Rectal smooth muscle tissue (tissue), 1 donor: ENCODE data around the gene TSPAN6.

ENCODE experiments used
- H3K27ac ChIP-seq: one replicate; pipeline ENCODE4 v1.7.0; 2013; ENCODE audit warnings: low read depth, low read length, inconsistent platforms
- H3K27me3 ChIP-seq: one replicate; pipeline ENCODE4 v1.7.0; 2013; ENCODE audit warnings: low read length; ENCODE audit not compliant: control insufficient read depth, insufficient read depth
- H3K36me3 ChIP-seq: one replicate; pipeline ENCODE4 v1.7.0; 2013; ENCODE audit warnings: low read length; ENCODE audit not compliant: control insufficient read depth, insufficient read depth
- H3K4me1 ChIP-seq: one replicate; pipeline ENCODE4 v1.7.0; 2013; ENCODE audit warnings: low read length; ENCODE audit not compliant: control insufficient read depth, insufficient read depth
- H3K4me3 ChIP-seq: one replicate; pipeline ENCODE4 v1.7.0; 2013; ENCODE audit warnings: low read length
- H3K9ac ChIP-seq: one replicate; pipeline ENCODE4 v1.7.0; 2013; ENCODE audit warnings: low read length

Gene TSPAN6

GRCh38 chrX:100599456-100599855 lies 37.1 kb downstream of the TSPAN6 start:
- Histone ChIP-seq H3K4me3 (no peak overlapping the region), H3K36me3 (no peaks in the 10 kb centered on the region), H3K27ac (no peak overlapping the region), H3K9ac (no peak overlapping the region), H3K4me1 (peaks cover 3% of the 10 kb centered on the region), H3K27me3 (no peaks in the 10 kb centered on the region)

GRCh38 chrX:100596601-100597000 lies 40.0 kb downstream of the TSPAN6 start:
- Histone ChIP-seq H3K27me3 (no peaks in the 10 kb centered on the region), H3K4me1 (peaks cover 3% of the 10 kb centered on the region), H3K36me3 (no peaks in the 10 kb centered on the region), H3K4me3 (no peak overlapping the region), H3K27ac (no peak overlapping the region), H3K9ac (no peak overlapping the region)

GRCh38 chrX:100593581-100593980 lies 43.0 kb downstream of the TSPAN6 start:
- peaks cover 3% of the 10 kb centered on the region for H3K4me1 ChIP-seq
- H3K27me3 ChIP-seq: no peaks in the 10 kb centered on the region
- H3K9ac ChIP-seq: no peak overlapping the region
- no peaks in the 10 kb centered on the region for H3K36me3 ChIP-seq
- no peak overlapping the region for H3K27ac ChIP-seq
- H3K4me3 ChIP-seq: no peak overlapping the region

GRCh38 chrX:100593126-100593525 lies 43.5 kb downstream of the TSPAN6 start:
- H3K9ac ChIP-seq: no peak overlapping the region
- no peak overlapping the region for H3K4me3 ChIP-seq
- no peak overlapping the region for H3K27ac ChIP-seq
- no peaks in the 10 kb centered on the region for H3K36me3 ChIP-seq
- no peaks in the 10 kb centered on the region for H3K27me3 ChIP-seq
- H3K4me1 ChIP-seq: peaks cover 3% of the 10 kb centered on the region

- H3K36me3 ChIP-seq: no peaks in the 10 kb centered on the region
- H3K9ac ChIP-seq: no peak overlapping the region
- peaks cover under 1% of the 10 kb centered on the region for H3K4me1 ChIP-seq
- H3K4me3 ChIP-seq: no peak overlapping the region
- H3K27me3 ChIP-seq: no peaks in the 10 kb centered on the region
- no peak overlapping the region for H3K27ac ChIP-seq
Measured at GRCh38 chrX:100591256-100592051, 45.2 kb downstream of the TSPAN6 start.

GRCh38 chrX:100587861-100588260 lies 48.7 kb downstream of the TSPAN6 start:
- no peak overlapping the region for H3K4me3 ChIP-seq
- no peaks in the 10 kb centered on the region for H3K36me3 ChIP-seq
- H3K27me3 ChIP-seq: no peaks in the 10 kb centered on the region
- no peak overlapping the region for H3K9ac ChIP-seq
- no peaks in the 10 kb centered on the region for H3K4me1 ChIP-seq
- no peak overlapping the region for H3K27ac ChIP-seq

GRCh38 chrX:100586747-100587146 lies 49.9 kb downstream of the TSPAN6 start:
- no peak overlapping the region for H3K27ac ChIP-seq
- no peaks in the 10 kb centered on the region for H3K4me1 ChIP-seq
- H3K4me3 ChIP-seq: no peak overlapping the region
- no peaks in the 10 kb centered on the region for H3K36me3 ChIP-seq
- H3K9ac ChIP-seq: no peak overlapping the region
- no peaks in the 10 kb centered on the region for H3K27me3 ChIP-seq

- H3K36me3 ChIP-seq: no peaks in the 10 kb centered on the region
- no peak within 1 kb of the TSS for H3K4me3 ChIP-seq
- no peak within 1 kb of the TSS for H3K9ac ChIP-seq
- H3K4me1 ChIP-seq: no peaks in the 10 kb centered on the region
- no peak within 1 kb of the TSS for H3K27ac ChIP-seq
- peaks cover 2% of the 10 kb centered on the region for H3K27me3 ChIP-seq
Measured at GRCh38 chrX:100584611-100585010, 52.0 kb downstream of the TSPAN6 start, which contains the start of gene TNMD. TNMD (plus strand) TSS chrX:100584936; CDS start chrX:100585019, 83 bp downstream.
